Activated CD8-positive, alpha-beta T cell treated with anti-CD3 and anti-CD28 coated beads for 36 hours (primary cell): ENCODE measurements around the gene BRD3OS. TPM values are rescaled to one million over a fixed set of nuclear protein-coding genes. Genes with fewer than 3 reads are reported as not detected.

Experiments used
- ATAC-seq: fragments of 200-7000 bp; cut with Tn5 transposase; one replicate; pipeline ENCODE4 v1.10.0; 2021; ENCODE audit warnings: mild to moderate bottlenecking, moderate library complexity
- CTCF ChIA-PET: fragments of 350-600 bp; sonication (Branson Sonifier 250); formaldehyde crosslinking; loops from one replicate; lab custom pipeline; 2021; ENCODE audit warnings: antibody characterized with exemption; lab: Charles Lee
- POLR2A ChIA-PET: fragments of 350-600 bp; sonication (Branson Sonifier 250); formaldehyde crosslinking; loops from one replicate; lab custom pipeline; 2021; ENCODE audit warnings: antibody characterized with exemption; lab: Charles Lee
- DNase-seq: peaks from one replicate; pipeline ENCODE4 v3.0.0-alpha.2; 2020
- H3K27ac Mint-ChIP-seq: one replicate; pipeline ENCODE4 v1.8.0; 2021; ENCODE audit warnings: mild to moderate bottlenecking, mixed read lengths
- H3K27me3 Mint-ChIP-seq: one replicate; pipeline ENCODE4 v1.8.0; 2021; ENCODE audit warnings: mixed read lengths
- H3K36me3 Mint-ChIP-seq: one replicate; pipeline ENCODE4 v1.8.0; 2021; ENCODE audit warnings: low read depth, mixed read lengths
- H3K4me1 Mint-ChIP-seq: one replicate; pipeline ENCODE4 v1.8.0; 2021; ENCODE audit warnings: low read depth, mixed read lengths
- H3K4me3 Mint-ChIP-seq: one replicate; pipeline ENCODE4 v1.8.0; 2021; ENCODE audit warnings: mild to moderate bottlenecking, moderate library complexity, mixed read lengths
- H3K9me3 Mint-ChIP-seq: one replicate; pipeline ENCODE4 v1.8.0; 2021; ENCODE audit warnings: mixed read lengths
- intact Hi-C: fragments of 100-400 bp; cut with micrococcal nuclease; formaldehyde crosslinking; loops from one replicate; pipeline ENCODE4 v1.10.0; 2022
- total RNA-seq, 2 experiments: library from RNA; stranded (reverse); gene quantifications; one replicate each; pipeline ENCODE4 v1.2.3, GENCODE V29; 2021
- TF ChIP-seq, protein P1 (sequence below): fragments of 200-600 bp; IDR thresholded peaks from one replicate; pipeline ENCODE4 v1.8.0; 2022; ENCODE audit warnings: antibody characterized with exemption, mild to moderate bottlenecking

BRD3OS gene
- total RNA-seq, 2 experiments from 2014 or later: 8.1 to 8.2 TPM

DNA sequence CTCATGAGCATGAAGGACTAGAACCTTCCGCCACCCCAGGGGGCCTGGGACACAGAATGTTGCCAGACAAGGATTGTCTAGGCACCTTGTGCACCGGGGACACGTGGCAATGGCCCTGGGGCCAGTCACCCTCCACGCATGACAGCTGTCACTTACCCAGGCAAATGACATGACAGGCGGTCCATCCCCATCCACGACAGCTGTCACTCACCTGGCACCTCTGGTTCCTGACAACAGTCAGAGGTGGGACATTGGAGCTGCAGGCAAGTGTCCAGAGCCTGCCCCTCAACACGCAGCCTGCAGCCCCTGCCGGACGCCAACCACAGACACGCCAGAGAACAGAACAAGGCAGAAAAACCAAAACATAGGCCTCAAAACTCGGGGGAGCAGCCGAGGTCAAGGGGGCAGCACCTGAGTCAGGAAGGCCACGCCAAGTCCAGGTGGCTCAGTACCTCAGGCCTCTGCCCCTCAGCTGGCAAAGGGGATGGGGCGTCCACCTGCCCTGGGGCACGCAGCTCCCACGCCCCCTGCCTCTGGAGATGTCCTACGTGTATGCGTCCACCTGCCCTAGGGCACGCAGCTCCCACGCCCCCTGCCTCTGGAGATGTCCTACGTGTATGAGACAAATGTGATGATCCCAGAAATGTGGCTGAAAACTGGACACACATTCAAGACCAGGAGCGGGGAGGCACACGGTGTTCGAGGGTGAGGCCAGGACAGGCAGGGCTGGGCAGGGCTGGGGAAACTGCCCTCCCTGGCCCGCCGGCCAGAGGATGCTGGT, 47.7 kb upstream of the BRD3OS start:
- H3K4me3 Mint-ChIP-seq: no peak overlapping the region
- H3K27ac Mint-ChIP-seq: no peak overlapping the region
- DNase-seq (no peak), ATAC-seq (no peak)
- no peaks in the 10 kb centered on the region for H3K4me1 Mint-ChIP-seq
- H3K27me3 Mint-ChIP-seq: no peaks in the 10 kb centered on the region
- H3K36me3 Mint-ChIP-seq: no peaks in the 10 kb centered on the region
- intact Hi-C loops: no loop called here
- TF ChIP-seq, protein P1, sequence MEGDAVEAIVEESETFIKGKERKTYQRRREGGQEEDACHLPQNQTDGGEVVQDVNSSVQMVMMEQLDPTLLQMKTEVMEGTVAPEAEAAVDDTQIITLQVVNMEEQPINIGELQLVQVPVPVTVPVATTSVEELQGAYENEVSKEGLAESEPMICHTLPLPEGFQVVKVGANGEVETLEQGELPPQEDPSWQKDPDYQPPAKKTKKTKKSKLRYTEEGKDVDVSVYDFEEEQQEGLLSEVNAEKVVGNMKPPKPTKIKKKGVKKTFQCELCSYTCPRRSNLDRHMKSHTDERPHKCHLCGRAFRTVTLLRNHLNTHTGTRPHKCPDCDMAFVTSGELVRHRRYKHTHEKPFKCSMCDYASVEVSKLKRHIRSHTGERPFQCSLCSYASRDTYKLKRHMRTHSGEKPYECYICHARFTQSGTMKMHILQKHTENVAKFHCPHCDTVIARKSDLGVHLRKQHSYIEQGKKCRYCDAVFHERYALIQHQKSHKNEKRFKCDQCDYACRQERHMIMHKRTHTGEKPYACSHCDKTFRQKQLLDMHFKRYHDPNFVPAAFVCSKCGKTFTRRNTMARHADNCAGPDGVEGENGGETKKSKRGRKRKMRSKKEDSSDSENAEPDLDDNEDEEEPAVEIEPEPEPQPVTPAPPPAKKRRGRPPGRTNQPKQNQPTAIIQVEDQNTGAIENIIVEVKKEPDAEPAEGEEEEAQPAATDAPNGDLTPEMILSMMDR: no peak
- POLR2A ChIA-PET: no interaction called here
- CTCF ChIA-PET: no interaction called here
- H3K9me3 Mint-ChIP-seq: no peaks in the 10 kb centered on the region

DNA sequence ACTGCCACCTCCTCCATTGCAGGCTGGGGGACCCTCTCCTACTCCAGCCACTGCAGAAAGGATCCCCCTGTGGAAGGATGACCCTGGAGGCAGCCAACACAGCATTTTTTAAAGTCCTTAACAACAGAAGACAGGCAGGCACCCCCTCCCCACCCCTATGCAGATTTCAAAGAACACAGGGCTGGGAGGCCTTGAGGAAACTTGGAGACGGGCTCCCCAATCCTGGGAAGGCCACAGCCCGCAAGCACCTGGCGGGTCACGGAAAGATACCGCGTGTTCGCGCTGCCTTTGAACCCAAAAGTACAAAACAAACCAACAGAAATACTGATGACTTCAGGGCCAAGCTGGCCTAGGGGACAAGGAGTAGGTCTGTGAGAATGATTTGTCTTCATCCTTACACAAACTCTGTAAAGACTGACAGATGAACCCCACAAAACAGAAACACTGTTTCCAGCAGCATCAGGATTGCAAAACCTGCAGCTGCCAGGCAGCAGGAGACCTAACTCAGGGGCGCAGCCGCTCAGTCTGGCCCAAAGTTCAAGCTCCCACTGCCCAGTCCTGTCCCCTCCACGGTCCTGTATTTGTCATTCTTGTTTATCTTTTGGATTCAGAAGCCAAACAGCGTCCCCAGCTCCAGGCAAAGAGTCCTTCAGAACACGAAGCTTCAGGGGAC, 46.9 kb upstream of the BRD3OS start:
- ChIA-PET CTCF (no interaction called here), POLR2A (no interaction called here)
- DNase-seq (no peak), ATAC-seq (no peak)
- H3K4me1 Mint-ChIP-seq: no peaks in the 10 kb centered on the region
- intact Hi-C loops: no loop called here
- H3K4me3 Mint-ChIP-seq: no peak overlapping the region
- no peaks in the 10 kb centered on the region for H3K9me3 Mint-ChIP-seq
- TF ChIP-seq, protein P1: no peak
- H3K27me3 Mint-ChIP-seq: no peaks in the 10 kb centered on the region
- H3K36me3 Mint-ChIP-seq: no peaks in the 10 kb centered on the region
- H3K27ac Mint-ChIP-seq: no peak overlapping the region

DNA sequence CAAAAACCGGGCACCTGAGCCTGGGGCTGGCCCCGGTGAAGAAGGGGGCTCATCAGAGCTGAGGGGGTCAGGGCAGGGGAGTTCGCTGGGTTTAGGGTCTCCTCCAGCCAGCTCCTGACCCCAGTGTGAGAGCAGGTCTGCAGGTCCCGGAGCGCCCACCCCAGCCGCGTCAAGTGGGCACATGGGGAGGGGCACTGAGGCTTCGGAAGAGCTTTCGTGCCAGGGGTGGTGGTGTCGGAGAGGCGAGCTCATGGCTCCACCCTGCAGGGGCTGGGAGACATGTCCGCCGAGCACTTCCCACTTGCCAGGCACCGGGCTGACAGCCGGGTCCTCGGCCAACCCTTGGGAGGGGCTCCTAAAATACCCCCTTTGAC, 46.4 kb upstream of the BRD3OS start:
- CTCF ChIA-PET: interaction anchor here (0.9 kb wide), 1 partner anchor 14 kb away, joined by 3 read pairs; no protein-coding TSS in a partner anchor
- intact Hi-C loops: no loop called here
- no peaks in the 10 kb centered on the region for H3K27me3 Mint-ChIP-seq
- POLR2A ChIA-PET: no interaction called here
- no peak overlapping the region for H3K4me3 Mint-ChIP-seq
- H3K27ac Mint-ChIP-seq: no peak overlapping the region
- ATAC-seq (no peak), DNase-seq (no peak)
- H3K9me3 Mint-ChIP-seq: no peaks in the 10 kb centered on the region
- H3K36me3 Mint-ChIP-seq: no peaks in the 10 kb centered on the region
- no peaks in the 10 kb centered on the region for H3K4me1 Mint-ChIP-seq
- TF ChIP-seq, protein P1: no peak

DNA sequence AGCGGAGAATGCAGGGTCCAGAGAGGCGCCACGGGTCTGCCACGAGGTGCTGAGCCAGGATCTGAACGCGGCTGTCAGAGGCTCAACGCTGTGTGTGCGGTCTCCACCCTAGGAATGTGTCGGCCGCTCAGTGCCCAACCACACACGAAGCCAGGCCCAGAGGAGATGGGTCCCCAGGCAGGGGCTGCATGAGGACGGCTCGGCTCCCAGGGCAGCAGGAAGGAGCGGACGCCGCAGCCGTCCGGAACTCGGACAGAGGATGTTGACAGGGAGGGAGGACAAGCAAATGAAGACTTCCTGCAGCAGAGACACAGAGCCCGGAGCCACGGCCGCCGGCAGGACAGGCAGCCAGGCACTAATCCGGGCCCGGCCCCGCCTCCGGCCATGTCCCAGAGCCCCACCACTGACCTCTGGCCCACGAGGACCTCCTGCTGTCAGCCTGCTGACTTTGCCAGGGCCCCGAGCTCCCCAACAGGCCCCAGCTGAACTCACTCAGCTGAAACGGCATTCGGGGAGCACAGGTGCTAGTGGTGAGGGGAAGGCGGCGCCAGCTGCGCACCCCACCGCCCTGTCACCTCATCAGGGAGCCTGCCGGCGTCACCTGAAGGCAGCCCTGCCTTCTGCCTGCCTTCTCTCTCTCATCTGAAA, 45.9 kb upstream of the BRD3OS start:
- POLR2A ChIA-PET: no interaction called here
- H3K4me1 Mint-ChIP-seq: no peaks in the 10 kb centered on the region

More for the DNA sequence above, 45.9 kb upstream of the BRD3OS start:
- no peak for ATAC-seq
- intact Hi-C loops: no loop called here
- no peak overlapping the region for H3K4me3 Mint-ChIP-seq
- H3K9me3 Mint-ChIP-seq: no peaks in the 10 kb centered on the region
- CTCF ChIA-PET: interaction anchor here (0.9 kb wide), 1 partner anchor 14 kb away, joined by 3 read pairs; no protein-coding TSS in a partner anchor
- H3K36me3 Mint-ChIP-seq: no peaks in the 10 kb centered on the region
- H3K27me3 Mint-ChIP-seq: no peaks in the 10 kb centered on the region
- H3K27ac Mint-ChIP-seq: no peak overlapping the region
- TF ChIP-seq, protein P1: no peak
- DNase-seq: no peak
